SJCRH30 (cell line): ENCODE data around the gene EPHA4. TPM values are rescaled to one million over a fixed set of nuclear protein-coding genes. Genes with fewer than 3 reads are reported as not detected.

Experiments used
- DNase-seq, 2 experiments: peaks; one replicate each; pipeline ENCODE4 v3.0.0-alpha.2; 2015 to 2020
- H3K27ac ChIP-seq: fragments of 250-450 bp; sonication (Bioruptor Pico); 2 replicates; pipeline ENCODE4 v1.5.1; 2020; ENCODE audit warnings: mild to moderate bottlenecking, moderate library complexity
- H3K27me3 ChIP-seq: fragments of 250-450 bp; sonication (Bioruptor Pico); 2 replicates; pipeline ENCODE4 v1.5.1; 2020; ENCODE audit warnings: mild to moderate bottlenecking, moderate library complexity
- H3K36me3 ChIP-seq: fragments of 250-450 bp; sonication (Bioruptor Pico); 2 replicates; pipeline ENCODE4 v1.5.1; 2020; ENCODE audit warnings: mild to moderate bottlenecking, moderate library complexity
- H3K4me1 ChIP-seq: fragments of 250-450 bp; sonication (Bioruptor Pico); 2 replicates; pipeline ENCODE4 v1.5.1; 2020; ENCODE audit warnings: mild to moderate bottlenecking, moderate library complexity
- H3K4me3 ChIP-seq: fragments of 250-450 bp; sonication (Bioruptor Pico); 2 replicates; pipeline ENCODE4 v1.5.1; 2020; ENCODE audit warnings: mild to moderate bottlenecking, moderate library complexity
- H3K9me3 ChIP-seq: fragments of 250-450 bp; sonication (Bioruptor Pico); replicated peaks from 2 replicates; pipeline ENCODE4 v1.5.1; 2020; ENCODE audit warnings: mild to moderate bottlenecking, moderate library complexity
- total RNA-seq: library from RNA; depleted of rRNA; stranded (reverse); fragments of >200 nt; shearing (Covaris generic); gene quantifications from 2 replicates; pipeline ENCODE4 v1.2.3, GENCODE V29; 2014

Gene EPHA4
- total RNA-seq, 1 experiment from 2014 or later = 4.2 TPM

DNA sequence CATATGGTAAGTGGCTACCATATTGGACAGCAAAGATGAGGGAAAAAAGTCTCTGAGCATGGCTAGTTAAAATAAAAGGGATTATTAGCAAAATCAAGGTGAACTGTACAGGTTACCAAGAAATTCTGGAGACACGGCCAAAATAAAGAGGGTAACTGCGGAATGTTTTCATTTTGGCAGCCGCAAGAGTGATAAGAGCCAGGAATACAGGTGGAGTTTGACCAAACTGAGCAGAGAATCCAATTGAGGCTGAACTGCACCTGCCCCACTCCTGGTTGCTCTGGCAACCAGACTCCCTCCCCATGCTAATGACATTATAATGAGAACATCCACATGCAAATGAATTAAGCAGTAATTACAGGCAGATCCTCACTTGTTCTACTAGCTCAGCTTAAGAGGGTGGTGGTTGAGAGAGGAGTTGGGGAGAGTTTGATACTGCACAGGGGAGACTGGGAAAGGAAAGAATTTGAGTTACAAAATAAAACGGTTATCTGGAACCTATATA is 18.8 kb upstream of the EPHA4 start:
- peaks cover 2% of the 10 kb centered on the region; the same call in 1 of the 2 replicates for H3K27me3 ChIP-seq
- DNase-seq = no peak
- no peaks in the 10 kb centered on the region for H3K36me3 ChIP-seq
- no peaks in the 10 kb centered on the region for H3K4me1 ChIP-seq
- no peak overlapping the region for H3K27ac ChIP-seq
- no peaks in the 10 kb centered on the region for H3K9me3 ChIP-seq
- no peak overlapping the region for H3K4me3 ChIP-seq

DNA sequence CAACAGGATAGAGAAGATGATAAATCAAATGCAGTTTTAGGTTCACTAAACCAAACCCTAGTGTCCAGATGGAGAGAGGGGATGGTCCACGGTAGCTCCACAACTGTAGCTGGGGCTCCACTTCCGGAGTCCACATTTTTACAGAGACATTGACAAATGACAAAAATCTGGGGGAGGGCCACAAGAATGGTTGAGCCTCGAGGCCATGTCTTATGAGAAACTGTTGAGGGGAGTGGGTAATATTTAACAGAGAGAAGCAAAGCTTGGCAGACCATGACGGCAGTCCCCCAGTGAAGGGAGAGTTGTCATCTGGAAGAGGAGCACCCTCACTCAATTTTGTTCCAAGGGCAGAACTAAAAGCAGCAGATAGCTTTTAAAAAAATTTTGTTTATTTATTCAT is 17.6 kb upstream of the EPHA4 start:
- Histone ChIP-seq H3K27ac (no peak overlapping the region), H3K4me3 (no peak overlapping the region), H3K9me3 (no peaks in the 10 kb centered on the region), H3K36me3 (no peaks in the 10 kb centered on the region), H3K27me3 (peaks cover 3% of the 10 kb centered on the region; the same call in 1 of the 2 replicates), H3K4me1 (no peaks in the 10 kb centered on the region)
- no peak for DNase-seq

DNA sequence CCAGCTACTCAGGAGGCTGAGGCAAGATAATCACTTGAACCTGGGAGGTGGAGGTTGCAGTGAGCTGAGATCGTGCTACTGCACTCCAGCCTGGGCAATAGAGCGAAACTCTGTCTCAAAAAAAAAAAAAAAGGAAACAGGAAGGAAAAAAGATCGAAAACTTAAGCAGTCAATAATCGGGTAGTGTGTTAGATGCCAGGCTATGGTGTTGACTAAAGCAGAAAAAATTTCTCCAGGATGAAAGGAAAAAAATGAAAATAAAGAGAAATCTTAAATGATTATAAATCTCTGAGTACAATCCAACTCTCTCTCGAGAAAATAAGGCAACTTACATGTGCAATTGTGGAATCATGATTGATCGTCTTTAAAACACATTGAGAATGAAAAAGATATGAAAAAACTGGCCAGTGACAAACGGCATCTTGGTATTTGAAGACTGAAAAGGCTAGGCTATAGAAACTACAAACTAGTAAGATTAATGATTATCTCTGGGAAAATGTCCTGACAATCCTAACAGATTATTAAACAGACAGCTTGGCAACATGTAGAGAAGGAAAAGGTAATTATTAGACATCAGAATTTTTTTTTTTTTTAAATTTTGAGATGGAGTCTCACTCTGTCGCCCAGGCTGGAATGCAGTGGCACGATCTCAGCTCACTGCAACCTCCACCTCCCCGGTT is 16.3 kb upstream of the EPHA4 start:
- Histone ChIP-seq H3K9me3 (no peaks in the 10 kb centered on the region), H3K36me3 (no peaks in the 10 kb centered on the region), H3K27ac (no peak overlapping the region), H3K4me3 (no peak overlapping the region), H3K27me3 (peaks cover 3% of the 10 kb centered on the region; the same call in 1 of the 2 replicates), H3K4me1 (no peaks in the 10 kb centered on the region)
- no peak for DNase-seq

DNA sequence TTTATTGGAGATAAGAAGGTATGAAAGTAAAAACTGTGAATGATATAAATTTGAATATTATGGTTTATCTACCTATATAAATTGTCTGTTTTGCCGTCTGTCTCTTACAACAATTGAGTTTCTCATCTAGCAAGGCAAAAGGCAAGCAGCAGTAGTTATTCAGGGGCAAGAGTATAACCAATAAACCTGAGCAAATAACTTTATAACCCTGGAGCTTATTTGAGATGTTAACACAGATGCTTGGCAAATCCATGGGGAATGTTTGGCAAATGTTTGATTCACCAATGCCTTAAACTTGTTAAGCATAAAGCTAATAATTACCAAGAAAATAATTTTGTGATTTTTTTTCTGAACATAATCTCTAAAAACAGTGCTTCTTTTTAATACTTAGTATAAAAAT is 9.9 kb upstream of the EPHA4 start:
- Histone ChIP-seq H3K4me1 (no peaks in the 10 kb centered on the region), H3K27me3 (peaks cover 8% of the 10 kb centered on the region), H3K9me3 (no peaks in the 10 kb centered on the region), H3K27ac (no peak overlapping the region), H3K4me3 (no peak overlapping the region), H3K36me3 (no peaks in the 10 kb centered on the region)
- DNase-seq = no peak

DNA sequence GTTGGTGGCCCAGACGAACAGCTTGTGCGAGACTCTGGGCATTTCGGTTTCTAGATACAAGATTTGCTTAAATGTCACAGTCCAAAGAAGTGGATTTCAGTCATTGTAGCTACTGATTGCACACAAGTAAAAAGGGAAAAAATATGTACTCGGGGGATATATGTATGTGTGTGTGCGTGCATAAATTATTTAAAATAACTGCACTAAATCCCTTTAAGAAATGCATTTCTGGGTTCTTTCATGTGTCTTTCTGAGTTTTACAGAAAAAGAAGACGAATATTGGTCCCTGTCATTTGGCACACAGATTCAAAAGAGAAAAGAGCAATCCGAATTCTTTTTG is 2.1 kb upstream of the EPHA4 start:
- Histone ChIP-seq H3K27me3 (peaks cover 8% of the 10 kb centered on the region; the same call in 1 of the 2 replicates), H3K27ac (no peak overlapping the region), H3K4me3 (no peak overlapping the region; the same call in 1 of the 2 replicates), H3K4me1 (no peaks in the 10 kb centered on the region), H3K9me3 (no peaks in the 10 kb centered on the region), H3K36me3 (no peaks in the 10 kb centered on the region)
- DNase-seq = no peak

DNA sequence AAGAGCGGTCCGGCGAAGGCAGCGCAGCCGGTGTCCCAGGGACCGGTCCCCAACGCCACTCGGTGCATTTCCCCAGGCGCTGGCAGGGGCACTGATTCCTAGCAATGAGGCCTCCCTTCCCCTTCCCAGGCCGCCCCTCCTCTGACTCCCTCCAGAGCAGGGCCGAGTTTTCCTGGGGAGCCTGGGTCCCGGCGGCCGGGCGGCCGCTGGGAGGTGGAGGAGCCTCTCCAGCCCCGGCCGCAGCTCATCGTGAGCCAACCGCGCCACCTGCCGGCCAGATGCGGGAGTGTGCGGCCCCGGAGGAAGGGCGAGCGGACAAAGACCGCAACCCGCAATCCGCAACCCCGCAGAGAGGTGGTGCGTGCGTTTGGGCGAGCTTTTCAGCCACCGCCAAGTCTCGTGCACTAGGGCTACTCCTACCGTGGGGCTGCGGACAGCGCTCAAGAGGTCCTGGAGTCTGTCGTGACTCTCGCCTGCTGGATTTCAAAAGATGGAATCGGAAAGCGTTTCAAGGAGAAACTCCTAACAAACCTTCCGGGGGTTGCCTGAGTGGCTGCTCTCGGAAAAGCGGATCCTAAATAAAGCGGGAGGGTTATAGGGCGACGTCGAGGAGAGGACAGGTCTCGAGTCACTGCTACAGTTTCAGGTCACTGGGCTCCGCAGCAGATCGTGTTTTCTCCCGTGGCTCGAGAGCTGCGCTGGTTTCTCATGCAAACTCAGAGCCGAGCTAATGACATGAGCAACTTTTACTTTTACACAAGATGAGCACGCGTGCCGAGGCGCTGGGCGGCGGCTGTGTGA is 1.5 kb upstream of the EPHA4 start:
- Histone ChIP-seq H3K27ac (peak overlapping the region; percentile 7; the same call in 1 of the 2 replicates), H3K4me3 (peak overlapping the region; percentile 66), H3K4me1 (no peaks in the 10 kb centered on the region), H3K36me3 (no peaks in the 10 kb centered on the region), H3K27me3 (peaks cover 8% of the 10 kb centered on the region; the same call in 1 of the 2 replicates), H3K9me3 (no peaks in the 10 kb centered on the region)
- DNase-seq = peak; percentile 81 to 88

DNA sequence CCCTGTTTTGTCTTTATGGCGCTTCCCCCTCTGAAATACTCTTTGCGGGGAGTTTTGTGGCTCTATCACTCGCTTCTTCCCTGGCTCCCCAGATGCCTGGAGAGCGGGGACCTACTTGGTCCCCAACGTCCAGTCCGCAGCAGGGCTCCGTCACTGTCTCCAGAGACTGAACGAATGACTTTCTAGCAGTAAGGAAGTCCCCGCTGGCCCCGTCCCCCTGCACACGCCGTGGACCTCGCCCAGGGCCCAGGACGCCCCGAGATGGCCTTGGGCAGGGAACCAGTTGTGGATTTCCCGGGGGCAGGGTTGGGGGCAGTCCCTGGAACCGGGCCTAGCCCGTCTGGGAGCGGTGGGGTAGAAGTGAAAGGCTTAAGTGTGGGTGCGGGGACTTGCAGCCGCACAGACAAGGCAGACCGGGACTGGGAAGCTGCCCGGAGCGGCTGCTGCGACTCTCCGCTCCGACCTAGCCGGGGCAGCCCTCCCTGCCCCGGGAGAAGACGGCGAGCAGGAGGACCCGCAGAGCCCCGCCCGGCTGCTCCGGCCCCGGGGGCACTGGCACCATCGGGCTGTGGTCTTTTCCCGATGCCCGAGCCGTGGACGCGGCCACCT is 821 bp upstream of the EPHA4 start:
- Histone ChIP-seq H3K36me3 (no peaks in the 10 kb centered on the region), H3K9me3 (no peaks in the 10 kb centered on the region), H3K4me1 (peaks cover 6% of the 10 kb centered on the region; the same call in 1 of the 2 replicates), H3K27me3 (peaks cover 8% of the 10 kb centered on the region; the same call in 1 of the 2 replicates), H3K4me3 (peak overlapping the region; percentile 66), H3K27ac (peak overlapping the region; percentile 7; the same call in 1 of the 2 replicates)
- no peak for DNase-seq

DNA sequence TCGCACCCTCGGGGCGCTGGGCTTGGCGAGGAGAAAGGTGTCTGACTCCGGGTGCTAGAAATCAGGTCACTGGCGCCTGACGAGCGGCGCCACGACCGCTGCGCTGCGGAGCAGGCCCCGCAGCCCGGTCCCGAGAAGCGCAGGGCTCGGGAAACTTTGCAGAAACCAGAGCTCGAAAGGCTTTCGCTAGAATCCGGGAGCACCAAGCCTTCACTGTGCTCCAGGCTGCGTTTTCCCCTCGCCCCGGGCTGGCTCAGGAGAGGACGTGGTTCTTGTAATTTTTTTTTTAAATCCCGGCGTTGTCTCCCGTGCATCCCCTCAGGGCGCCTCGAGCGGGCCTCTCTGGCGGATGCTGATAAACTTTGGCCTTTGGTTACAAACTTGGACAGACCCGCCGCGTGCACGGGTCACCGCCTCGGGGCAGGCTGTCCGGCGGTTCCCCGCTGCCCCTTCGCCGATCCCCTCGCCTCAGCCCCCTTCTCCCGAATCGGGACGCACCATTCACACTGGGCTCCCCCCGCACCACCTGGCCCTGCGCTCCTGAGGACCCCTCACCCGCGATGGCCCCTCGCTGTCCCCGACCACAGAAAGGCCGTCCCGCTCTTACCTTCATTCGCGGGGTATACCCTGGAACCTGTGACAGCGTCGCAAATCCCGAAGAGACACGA is 419 bp downstream of the EPHA4 start:
- no peaks in the 10 kb centered on the region for H3K36me3 ChIP-seq
- H3K4me1 ChIP-seq = peaks cover 6% of the 10 kb centered on the region; the same call in 1 of the 2 replicates
- peak overlapping the region; percentile 66 for H3K4me3 ChIP-seq
- no peak overlapping the region for H3K27ac ChIP-seq
- H3K27me3 ChIP-seq = peaks cover 8% of the 10 kb centered on the region; the same call in 1 of the 2 replicates
- H3K9me3 ChIP-seq = no peaks in the 10 kb centered on the region
- DNase-seq = peak; percentile 28 to 53

DNA sequence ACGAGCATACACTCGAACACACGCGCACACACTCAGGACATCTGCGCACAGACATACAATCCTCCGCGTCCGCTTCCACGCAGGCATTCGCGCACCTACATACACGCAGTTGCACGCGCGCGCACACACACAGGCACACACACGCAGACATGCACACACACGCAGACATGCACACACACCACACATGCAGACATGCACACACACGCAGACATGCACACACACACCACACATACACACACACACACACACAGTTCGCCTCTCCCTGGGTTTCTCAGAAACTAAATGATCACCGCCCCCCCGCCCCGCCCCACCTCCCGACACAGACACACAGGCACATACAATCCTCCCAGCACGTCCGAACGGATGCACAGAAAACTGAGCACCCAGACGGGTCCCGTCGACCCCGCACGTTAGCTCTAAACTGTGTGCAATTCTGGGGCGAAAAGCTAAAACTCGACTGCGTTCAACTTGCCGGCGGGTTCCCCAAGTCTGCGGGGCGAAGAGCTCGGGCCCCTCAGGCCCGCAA is 1.0 kb downstream of the EPHA4 start:
- Histone ChIP-seq H3K9me3 (no peaks in the 10 kb centered on the region), H3K4me1 (peaks cover 6% of the 10 kb centered on the region; the same call in 1 of the 2 replicates), H3K27ac (no peak overlapping the region), H3K4me3 (peak overlapping the region; percentile 66), H3K36me3 (no peaks in the 10 kb centered on the region), H3K27me3 (peaks cover 8% of the 10 kb centered on the region; the same call in 1 of the 2 replicates)
- DNase-seq = no peak

DNA sequence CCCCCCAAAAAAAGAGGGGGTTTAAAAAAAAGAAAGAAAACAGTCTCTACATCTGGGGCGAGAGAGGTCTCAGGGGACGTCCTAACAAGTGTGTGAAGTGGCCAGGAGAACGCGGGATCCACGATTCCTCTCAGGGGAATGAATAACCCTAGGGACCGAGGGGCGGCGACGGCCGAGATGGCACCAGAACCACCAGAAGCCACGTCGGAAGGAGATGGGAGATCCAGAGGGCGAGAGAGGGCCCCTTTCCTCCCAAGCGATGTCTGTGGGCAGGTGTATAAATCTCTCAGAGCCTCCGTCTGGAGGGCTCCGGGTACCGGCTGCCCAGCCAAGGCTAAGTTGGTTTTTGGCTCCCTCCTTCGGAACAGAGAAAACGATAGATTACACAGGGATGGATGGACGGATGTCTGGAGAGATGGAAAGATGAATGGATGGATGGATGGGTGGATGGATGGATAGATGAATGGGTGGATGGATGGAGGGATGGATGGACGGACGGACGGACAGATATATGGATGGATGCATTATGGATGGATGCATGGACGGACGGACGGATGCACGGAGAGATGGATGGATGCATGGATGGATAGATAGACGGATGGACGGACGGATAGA is 1.7 kb downstream of the EPHA4 start:
- DNase-seq = no peak
- H3K27ac ChIP-seq = no peak overlapping the region
- H3K9me3 ChIP-seq = no peaks in the 10 kb centered on the region

DNA sequence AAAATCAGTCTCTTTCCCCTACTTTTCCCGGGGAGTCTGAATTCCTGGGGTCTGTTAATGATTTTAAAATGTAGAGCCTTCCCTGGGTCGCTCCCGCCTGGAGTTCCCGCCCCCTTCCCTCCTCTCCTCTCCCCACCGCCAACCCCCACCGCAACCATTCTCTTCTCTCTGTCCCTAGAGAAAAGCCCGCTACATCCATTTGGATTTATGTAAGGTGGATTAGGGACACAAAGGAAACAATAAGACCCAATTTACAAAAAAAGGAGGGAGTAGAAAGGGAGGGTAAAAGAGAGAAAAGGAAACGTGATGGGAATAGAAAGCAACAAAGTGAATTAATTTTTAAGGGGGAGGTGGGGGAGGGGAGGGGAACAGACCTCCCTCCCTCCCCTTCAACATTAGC is 2.2 kb downstream of the EPHA4 start:
- Histone ChIP-seq H3K27me3 (peaks cover 8% of the 10 kb centered on the region; the same call in 1 of the 2 replicates), H3K27ac (no peak overlapping the region), H3K4me1 (peaks cover 6% of the 10 kb centered on the region; the same call in 1 of the 2 replicates), H3K4me3 (no peak overlapping the region), H3K36me3 (no peaks in the 10 kb centered on the region), H3K9me3 (no peaks in the 10 kb centered on the region)
- no peak for DNase-seq

More for the DNA sequence above, 1.7 kb downstream of the EPHA4 start:
- H3K4me3 ChIP-seq = no peak overlapping the region
- peaks cover 8% of the 10 kb centered on the region; the same call in 1 of the 2 replicates for H3K27me3 ChIP-seq
- H3K36me3 ChIP-seq = no peaks in the 10 kb centered on the region
- H3K4me1 ChIP-seq = peaks cover 6% of the 10 kb centered on the region; the same call in 1 of the 2 replicates

DNA sequence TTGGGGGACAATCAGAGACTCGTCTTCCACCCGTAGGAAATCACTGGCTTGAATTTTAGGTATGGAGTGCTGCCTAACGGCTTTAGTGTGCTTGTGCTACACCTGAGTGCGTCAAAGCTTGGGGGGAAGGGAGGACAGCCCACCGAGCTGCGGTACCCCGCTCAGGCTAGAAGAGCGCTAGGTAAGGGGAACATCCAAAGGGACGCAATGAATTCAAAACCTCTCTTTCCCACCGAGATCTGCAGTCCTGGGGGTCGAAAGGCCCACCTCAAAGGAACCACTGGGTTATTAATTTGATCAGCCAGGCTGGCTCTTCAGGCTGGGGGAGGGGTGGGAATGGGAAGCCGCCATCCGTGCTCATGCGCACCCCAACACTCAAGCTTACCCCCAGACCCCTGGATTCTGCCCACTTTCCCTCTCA is 2.7 kb downstream of the EPHA4 start:
- no peak overlapping the region for H3K4me3 ChIP-seq

DNA sequence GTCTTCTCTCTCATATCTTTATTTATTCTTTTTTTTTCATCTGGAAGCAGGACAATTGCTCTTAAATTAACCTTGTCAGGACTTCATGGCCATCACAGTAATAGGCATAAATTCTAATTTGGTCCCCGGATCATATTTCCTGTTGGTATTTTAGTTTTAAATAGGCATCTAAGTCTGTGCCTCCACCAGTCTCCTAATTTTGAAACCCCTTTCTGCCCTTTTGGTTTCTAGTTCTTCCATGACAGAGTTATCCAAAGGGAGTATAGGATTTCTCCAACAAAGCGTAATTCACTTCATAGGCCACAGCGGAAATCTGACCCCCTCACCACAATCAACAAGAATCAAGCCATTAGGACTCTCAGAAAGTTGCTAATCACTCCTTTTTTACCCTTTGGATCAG is 3.8 kb downstream of the EPHA4 start:
- H3K36me3 ChIP-seq = no peaks in the 10 kb centered on the region
- H3K27ac ChIP-seq = no peak overlapping the region
- no peaks in the 10 kb centered on the region for H3K9me3 ChIP-seq
- peak in 1 of 2 experiments; percentile 46 for DNase-seq
- H3K4me3 ChIP-seq = no peak overlapping the region
- peaks cover 6% of the 10 kb centered on the region; the same call in 1 of the 2 replicates for H3K4me1 ChIP-seq
- H3K27me3 ChIP-seq = no peaks in the 10 kb centered on the region

More for the DNA sequence above, 2.7 kb downstream of the EPHA4 start:
- Histone ChIP-seq H3K9me3 (no peaks in the 10 kb centered on the region), H3K27ac (no peak overlapping the region), H3K27me3 (peaks cover 6% of the 10 kb centered on the region; the same call in 1 of the 2 replicates), H3K4me1 (peaks cover 6% of the 10 kb centered on the region; the same call in 1 of the 2 replicates), H3K36me3 (no peaks in the 10 kb centered on the region)
- no peak for DNase-seq
